ENCODE results near the gene ACTR3C.
"Not testable (repeated sequence)": the region's sequence is repeated elsewhere in the genome, so short reads cannot be mapped to it uniquely, and the experiment has no call there.

ACTR3C gene

GRCh38 chr7:150281681-150282403 lies 41.5 kb downstream of the ACTR3C start:
- DNase-seq (ENCODE audit: low read depth) = not testable (repeated sequence)

GRCh38 chr7:150278383-150278782 lies 45.0 kb downstream of the ACTR3C start:
- DNase-seq (ENCODE audit: low read depth) = not testable (repeated sequence)

GRCh38 chr7:150276132-150276695 lies 47.1 kb downstream of the ACTR3C start:
- not testable (repeated sequence) for DNase-seq (ENCODE audit: low read depth)

GRCh38 chr7:150271898-150272297 lies 51.4 kb downstream of the ACTR3C start:
- not testable (repeated sequence) for DNase-seq (ENCODE audit: low read depth)

DNA sequence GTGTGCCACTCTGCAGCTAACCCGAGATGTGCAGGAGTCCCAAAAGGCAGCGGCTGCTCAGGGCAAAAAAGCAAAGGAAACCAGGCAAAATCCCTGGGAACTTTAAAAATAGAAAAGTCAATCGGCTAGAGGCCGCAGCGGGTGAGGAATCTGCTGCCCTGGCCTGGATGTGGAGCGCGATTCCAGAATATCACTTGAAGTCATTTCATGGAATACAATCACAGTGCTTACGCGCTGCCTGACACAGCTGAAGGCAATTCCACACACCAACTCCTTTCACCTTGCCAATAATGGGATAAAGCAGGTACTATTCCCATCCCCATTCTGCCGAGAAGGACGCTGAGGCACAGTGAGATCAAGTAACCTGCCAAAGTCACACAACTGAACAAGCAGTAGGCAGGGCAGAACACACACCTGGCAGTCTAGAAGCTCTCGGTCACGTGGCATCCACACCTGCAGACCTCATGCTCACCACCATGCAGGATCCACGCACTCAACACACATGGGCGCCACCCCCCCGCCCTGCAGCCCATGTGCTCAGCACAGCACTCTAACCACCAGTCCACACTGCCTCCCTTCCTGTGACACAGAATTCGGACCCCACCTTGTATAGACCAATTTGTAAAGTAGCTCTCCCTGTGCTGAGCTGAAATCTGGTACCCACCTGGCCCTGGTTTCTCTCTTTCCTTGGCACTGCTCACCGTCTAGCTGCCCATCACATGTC lies 53.1 kb downstream of the ACTR3C start:
- not testable (repeated sequence) for DNase-seq (ENCODE audit: low read depth)

- not testable (repeated sequence) for DNase-seq (ENCODE audit: low read depth)
Measured at GRCh38 chr7:150268798-150269197, 54.5 kb downstream of the ACTR3C start.

DNA sequence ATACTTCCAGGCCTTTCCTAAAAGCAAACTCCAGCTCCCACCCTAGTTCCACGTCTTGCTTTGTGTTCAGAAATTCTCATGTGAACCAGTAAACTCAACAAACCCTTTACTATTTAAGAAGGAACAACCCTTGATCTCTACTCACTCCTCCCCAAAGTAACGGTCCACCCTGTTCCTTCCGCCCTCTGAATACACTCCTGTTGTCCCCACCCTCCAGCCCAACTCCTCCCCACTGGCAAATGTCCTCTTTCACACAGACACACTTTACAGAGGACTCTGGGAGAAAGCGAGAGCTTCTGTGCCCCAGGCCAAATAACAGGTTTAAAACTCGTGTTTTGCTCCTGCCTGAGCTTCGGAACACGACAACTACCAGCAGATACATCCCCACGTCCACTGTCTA lies 55.1 kb downstream of the ACTR3C start:
- not testable (repeated sequence) for DNase-seq (ENCODE audit: low read depth)

GRCh38 chr7:150266953-150267665 lies 56.2 kb downstream of the ACTR3C start:
- not testable (repeated sequence) for DNase-seq (ENCODE audit: low read depth)

DNA sequence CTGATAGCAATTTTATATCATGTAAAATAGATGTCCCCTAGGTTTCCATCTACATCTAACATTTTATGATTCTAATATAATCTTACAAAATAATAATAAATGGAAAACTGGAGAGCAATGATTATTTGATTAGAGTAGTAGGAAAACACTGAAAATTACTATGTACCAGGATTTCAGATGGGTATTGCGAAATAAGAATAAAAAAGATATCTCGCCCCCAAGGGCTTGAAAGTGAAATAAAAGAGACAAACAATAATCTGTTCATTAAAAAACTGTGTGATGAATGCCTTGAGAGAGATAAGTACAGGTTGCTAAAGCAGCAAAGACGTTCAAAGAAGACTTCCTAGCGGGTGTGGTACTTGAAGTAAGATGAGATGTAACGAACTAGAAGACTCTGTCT lies 60.7 kb downstream of the ACTR3C start:
- DNase-seq (ENCODE audit: low read depth) = not testable (repeated sequence)

GRCh38 chr7:150247745-150248144 lies 75.6 kb downstream of the ACTR3C start:
- not testable (repeated sequence) for DNase-seq (ENCODE audit: low read depth)

- not testable (repeated sequence) for DNase-seq (ENCODE audit: low read depth)
Measured at GRCh38 chr7:150245208-150245607, 78.1 kb downstream of the ACTR3C start.

- not testable (repeated sequence) for DNase-seq (ENCODE audit: low read depth)
Measured at GRCh38 chr7:150242935-150243334, 80.4 kb downstream of the ACTR3C start.

GRCh38 chr7:150225444-150225843 lies 97.9 kb downstream of the ACTR3C start:
- not testable (repeated sequence) for DNase-seq (ENCODE audit: low read depth)

GRCh38 chr7:150222083-150222972 lies 101.0 kb downstream of the ACTR3C start:
- DNase-seq (ENCODE audit: low read depth) = not testable (repeated sequence)

DNA sequence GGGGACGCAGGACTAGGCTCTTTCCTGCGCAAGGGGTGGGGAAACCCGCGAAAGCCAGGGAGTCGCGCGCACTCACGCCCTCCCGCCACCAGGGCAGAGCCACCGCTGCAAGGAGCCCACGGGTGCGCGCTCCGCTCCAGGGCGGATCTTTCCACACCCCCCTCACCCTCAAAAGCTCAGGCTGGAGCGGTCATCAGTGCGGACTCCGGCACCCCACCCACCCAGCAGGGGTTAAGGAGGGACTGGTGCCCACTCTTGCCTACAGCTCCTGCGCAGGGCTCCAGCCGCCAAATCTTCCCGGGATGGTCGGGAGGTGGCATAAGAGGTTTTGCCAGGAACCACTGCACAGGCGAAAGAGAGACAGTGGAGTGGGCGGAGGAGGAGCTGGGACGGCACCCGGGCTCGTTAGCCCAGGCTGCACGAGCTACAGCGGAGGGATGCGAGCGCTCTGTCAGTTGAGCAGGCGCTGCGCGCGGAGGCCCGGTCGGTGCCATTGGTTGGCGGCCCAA lies 102.6 kb downstream of the ACTR3C start:
- DNase-seq (ENCODE audit: low read depth) = not testable (repeated sequence)

DNA sequence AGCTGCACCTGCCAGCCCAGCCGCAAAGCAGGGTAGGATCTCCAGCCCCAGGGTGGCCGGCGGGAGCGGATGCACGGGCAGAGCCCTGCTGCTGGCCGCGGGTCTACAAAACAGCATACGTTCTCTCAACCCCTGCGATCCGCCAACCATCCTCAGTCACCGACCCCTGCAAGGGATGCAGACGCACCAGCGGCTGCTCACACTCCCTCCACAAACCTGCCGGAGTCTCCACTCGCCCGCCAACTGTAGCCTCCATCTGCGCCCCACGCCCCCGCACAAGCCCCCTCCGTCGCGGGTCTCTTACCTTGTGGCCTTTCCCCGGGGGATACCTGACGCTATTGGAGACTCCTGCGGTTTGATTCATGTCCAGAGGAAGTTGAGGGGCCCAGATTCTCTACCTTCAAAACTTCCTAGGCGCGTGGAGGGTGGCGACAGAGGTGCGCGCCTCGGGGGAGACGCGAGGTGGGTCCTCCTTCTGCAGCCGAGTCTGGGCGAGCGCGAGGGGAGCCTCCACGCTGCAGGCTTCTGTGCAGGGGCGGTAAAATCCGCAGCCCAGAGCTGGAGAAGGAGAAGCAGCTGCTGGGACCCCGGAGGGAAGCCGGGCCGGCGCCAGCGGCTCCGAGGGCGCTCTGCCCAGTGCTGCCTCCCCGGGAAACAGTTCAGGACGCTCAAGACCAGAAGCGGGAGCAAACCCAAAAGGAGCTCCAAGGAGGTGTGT lies 103.2 kb downstream of the ACTR3C start:
- not testable (repeated sequence) for DNase-seq (ENCODE audit: low read depth)

- not testable (repeated sequence) for DNase-seq (ENCODE audit: low read depth)
Measured at GRCh38 chr7:150206848-150207247, 116.5 kb downstream of the ACTR3C start.

DNA sequence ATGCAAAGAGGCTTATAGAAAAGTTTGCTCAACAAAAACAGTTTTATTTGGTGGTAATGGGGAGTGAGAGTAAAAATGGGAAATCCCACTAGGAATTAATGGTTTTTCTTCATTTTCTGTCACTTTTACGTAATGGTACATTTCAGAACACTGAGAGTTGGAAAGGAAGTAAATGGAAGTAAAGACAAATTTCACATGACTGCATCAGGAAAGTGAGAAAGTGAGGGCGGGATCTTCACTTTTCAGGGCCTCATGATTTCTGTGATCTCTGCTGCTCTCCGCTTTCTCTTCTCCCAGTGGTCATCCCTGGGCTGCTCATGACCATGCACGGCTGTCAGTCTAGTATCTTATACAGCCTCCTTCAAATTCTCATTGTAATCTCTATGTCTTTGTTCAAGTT lies 117.5 kb downstream of the ACTR3C start:
- DNase-seq (ENCODE audit: low read depth) = not testable (repeated sequence)

- DNase-seq (ENCODE audit: low read depth) = not testable (repeated sequence)
Measured at GRCh38 chr7:150204577-150204976, 118.8 kb downstream of the ACTR3C start.

- DNase-seq (ENCODE audit: low read depth) = not testable (repeated sequence)
Measured at GRCh38 chr7:150202894-150203293, 120.5 kb downstream of the ACTR3C start.

Measured in activated T-helper 1 cell treated with Interleukin-2 at 50 U/mL for 16 hours (primary cell).